Activated T-cell treated with anti-CD3 and anti-CD28 coated beads for 24 hours (primary cell): Measurements from ENCODE around the gene UPK3A.

ENCODE experiments used
- DNase-seq: peaks from one replicate; pipeline ENCODE4 v3.0.0-alpha.2; 2020; ENCODE audit warnings: low read depth

The UPK3A gene

GRCh38 chr22:45284705-45285262, at the start of gene UPK3A:
Gene UPK3A, plus strand, starts transcription at chr22:45284949. Its CDS starts 65 bp downstream, at chr22:45285014.
- DNase-seq = peak; percentile 30

GRCh38 chr22:45235101-45235777, 49.5 kb upstream of the UPK3A start:
- no peak for DNase-seq

GRCh38 chr22:45235851-45236342, 48.9 kb upstream of the UPK3A start:
- no peak for DNase-seq

- no peak for DNase-seq
Observed at GRCh38 chr22:45237065-45237990, 47.4 kb upstream of the UPK3A start.

- no peak for DNase-seq
Observed at GRCh38 chr22:45238076-45238956, 46.4 kb upstream of the UPK3A start.

GRCh38 chr22:45238957-45239680, 45.6 kb upstream of the UPK3A start:
- DNase-seq = no peak

- DNase-seq = no peak
Observed at GRCh38 chr22:45239681-45240051, 45.1 kb upstream of the UPK3A start.

- peak; percentile 10 for DNase-seq
Observed at GRCh38 chr22:45240104-45240809, 44.5 kb upstream of the UPK3A start.

GRCh38 chr22:45240810-45241631, 43.7 kb upstream of the UPK3A start, which contains the start of gene KIAA0930:
Gene KIAA0930, minus strand, starts transcription at chr22:45240894. Its CDS starts 191 bp downstream, at chr22:45240703.
- DNase-seq = peak; percentile 71

- DNase-seq = no peak
Observed at GRCh38 chr22:45242778-45243191, 42.0 kb upstream of the UPK3A start.

GRCh38 chr22:45244916-45245315, 39.8 kb upstream of the UPK3A start:
- no peak for DNase-seq

- DNase-seq = no peak
Observed at GRCh38 chr22:45246060-45246985, 38.4 kb upstream of the UPK3A start.

GRCh38 chr22:45248832-45249561, 35.8 kb upstream of the UPK3A start:
- no peak for DNase-seq

GRCh38 chr22:45251825-45252224, 32.9 kb upstream of the UPK3A start:
- no peak for DNase-seq

- no peak for DNase-seq
Observed at GRCh38 chr22:45253039-45253641, 31.6 kb upstream of the UPK3A start.

GRCh38 chr22:45254388-45254787, 30.4 kb upstream of the UPK3A start:
- DNase-seq = no peak

- no peak for DNase-seq
Observed at GRCh38 chr22:45254789-45255278, 29.9 kb upstream of the UPK3A start.
